Liver (tissue), 9 donors: ENCODE data around the gene PTPN23. TPM values are rescaled to one million over a fixed set of nuclear protein-coding genes. Genes with fewer than 3 reads are reported as not detected.

Experiments used
- DNase-seq: peaks from one replicate; pipeline ENCODE4 v3.0.0-alpha.2; 2017; ENCODE audit warnings: low spot score
- H3K27ac ChIP-seq, 2 donors: one replicate each; pipeline ENCODE4 v1.7.0; 2013; ENCODE audit warnings: inconsistent platforms in 2 of 2, low read length in 2 of 2, control low read depth in 1 of 2, low read depth in 1 of 2, mild to moderate bottlenecking in 1 of 2
- H3K27me3 ChIP-seq, 4 donors: one replicate each; pipeline versions ENCODE4 v1.6.1 to v1.7.0; 2013; ENCODE audit warnings: low read length in 3 of 4, inconsistent platforms in 1 of 4, mild to moderate bottlenecking in 1 of 4, moderate library complexity in 1 of 4; ENCODE audit not compliant: control insufficient read depth in 4 of 4, insufficient read depth in 4 of 4
- H3K36me3 ChIP-seq, 4 donors: one replicate each; pipeline versions ENCODE4 v1.6.1 to v1.7.0; 2013; ENCODE audit warnings: low read length in 3 of 4, mild to moderate bottlenecking in 3 of 4, low read depth in 1 of 4, moderate library complexity in 1 of 4; ENCODE audit not compliant: control insufficient read depth in 4 of 4, insufficient read depth in 3 of 4
- H3K4me1 ChIP-seq, 4 donors: one replicate each; pipeline versions ENCODE4 v1.6.1 to v1.7.0; 2013; ENCODE audit warnings: low read length in 3 of 4, mild to moderate bottlenecking in 3 of 4, moderate library complexity in 1 of 4; ENCODE audit not compliant: control insufficient read depth in 4 of 4, insufficient read depth in 4 of 4
- H3K4me3 ChIP-seq, 3 donors: one replicate each; pipeline versions ENCODE4 v1.6.1 to v1.7.0; 2013; ENCODE audit warnings: low read length in 3 of 3, control low read depth in 1 of 3, low read depth in 1 of 3, mild to moderate bottlenecking in 1 of 3
- H3K9ac ChIP-seq, 2 donors: one replicate each; pipeline ENCODE4 v1.7.0; 2013; ENCODE audit warnings: low read length in 2 of 2, mild to moderate bottlenecking in 2 of 2, moderate library complexity in 2 of 2, control low read depth in 1 of 2, low read depth in 1 of 2
- H3K9me3 ChIP-seq, 4 donors: one replicate each; pipeline versions ENCODE4 v1.6.1 to v1.7.0; 2013; ENCODE audit warnings: low read length in 3 of 4; ENCODE audit not compliant: control insufficient read depth in 4 of 4
- ATF3 ChIP-seq: IDR thresholded peaks from 2 replicates; pipeline ENCODE4 v1.6.1; 2016; ENCODE audit warnings: antibody characterized with exemption
- CTCF ChIP-seq: fragments of 150-350 bp; IDR thresholded peaks from 2 replicates; pipeline ENCODE4 v1.5.1; 2017; ENCODE audit warnings: improper control_type of control experiment, low read depth, low read length; ENCODE audit not compliant: missing input control
- EGR1 ChIP-seq, 2 donors: IDR thresholded peaks; 2 replicates each; pipeline ENCODE4 v1.6.1; 2016 to 2018; ENCODE audit warnings: antibody characterized with exemption in 2 of 2, low read depth in 2 of 2
- FOXA1 ChIP-seq: IDR thresholded peaks from 2 replicates; pipeline ENCODE4 v1.6.1; 2016; ENCODE audit warnings: antibody characterized with exemption
- FOXA2 ChIP-seq: IDR thresholded peaks from 2 replicates; pipeline ENCODE4 v1.6.1; 2016; ENCODE audit warnings: antibody characterized with exemption
- HNF4G ChIP-seq: IDR thresholded peaks from 2 replicates; pipeline ENCODE4 v1.6.1; 2016; ENCODE audit warnings: antibody characterized with exemption
- RAD21 ChIP-seq, 2 donors: IDR thresholded peaks; 2 replicates each; pipeline ENCODE4 v1.6.1; 2016; ENCODE audit warnings: antibody characterized with exemption in 2 of 2, mild to moderate bottlenecking in 2 of 2
- REST ChIP-seq: IDR thresholded peaks from 2 replicates; pipeline ENCODE4 v1.6.1; 2016; ENCODE audit warnings: antibody characterized with exemption, mild to moderate bottlenecking
- SP1 ChIP-seq: IDR thresholded peaks from 2 replicates; pipeline ENCODE4 v1.6.1; 2018; ENCODE audit warnings: antibody characterized with exemption, mild to moderate bottlenecking
- WGBS: extraction: QIAGEN DNeasy Blood & Tissue Kit; methylation state at CpG from one replicate; pipeline ENCODE4 v1.1.7; 2013; 5-methylcytosine and 5-hydroxymethylcytosine counted together
- polyA plus RNA-seq, 2 donors: library from polyadenylated mRNA; stranded (reverse) in 1 of 2; unstranded in 1 of 2; fragments of 200-250 nt in 1 of 2; fragments of >200 nt in 1 of 2; fragmentation: Nextera tagmentation in 1 of 2; extraction: Ambion mirVana in 1 of 2; gene quantifications; one replicate each; pipeline versions ENCODE4 v1.2.1 to v1.2.3, GENCODE V29; 2013 to 2015
- total RNA-seq, 2 donors: library from RNA; depleted of rRNA; stranded (reverse); fragments of >200 nt; gene quantifications; one replicate each; pipeline ENCODE4 v1.2.3, GENCODE V29; 2014
- TF ChIP-seq, protein P1 (sequence below): IDR thresholded peaks from 2 replicates; pipeline ENCODE4 v1.6.1; 2016; ENCODE audit warnings: antibody characterized with exemption
- donor health status: healthy.
- donor health status: healthy.
- donor health status: healthy.
- donor health status: healthy.
- donor health status: healthy.

PTPN23 gene
- total and polyA plus RNA-seq, 4 donors: 3.8 to 84.4 (median 11.5) TPM

- TF ChIP-seq SP1 (no peak), EGR1 (IDR thresholded peaks at IDR 0.05; ENCODE audit: low read depth in 2 of 2) (no peak), CTCF (no peak), FOXA2 (no peak)
- 91% methylated on average over 31 of the region's 31 CpGs for WGBS
- no peaks in the 10 kb centered on the region for H3K27me3 ChIP-seq
- H3K4me1 ChIP-seq: peaks cover 0 to 1% (median 0%) of the 10 kb centered on the region in 4 donors
- peaks cover 10 to 37% (median 17%) of the 10 kb centered on the region in 4 donors for H3K36me3 ChIP-seq
- H3K9ac ChIP-seq: no peak overlapping the region
- H3K9me3 ChIP-seq: no peaks in the 10 kb centered on the region
- H3K4me3 ChIP-seq: no peak overlapping the region
- H3K27ac ChIP-seq: no peak overlapping the region
- peak; percentile 77 for DNase-seq
Measured at GRCh38 chr3:47405820-47406761, 25.3 kb downstream of the PTPN23 start.

GRCh38 chr3:47406762-47407149 is 25.9 kb downstream of the PTPN23 start:
- H3K36me3 ChIP-seq: peaks cover 12 to 44% (median 21%) of the 10 kb centered on the region in 4 donors
- WGBS: 89% methylated on average over 9 of the region's 9 CpGs
- H3K4me3 ChIP-seq: no peak overlapping the region
- H3K27ac ChIP-seq: no peak overlapping the region
- TF ChIP-seq REST: no peak
- TF ChIP-seq ATF3: no peak
- TF ChIP-seq FOXA1: no peak
- TF ChIP-seq HNF4G: no peak
- TF ChIP-seq, protein P1, sequence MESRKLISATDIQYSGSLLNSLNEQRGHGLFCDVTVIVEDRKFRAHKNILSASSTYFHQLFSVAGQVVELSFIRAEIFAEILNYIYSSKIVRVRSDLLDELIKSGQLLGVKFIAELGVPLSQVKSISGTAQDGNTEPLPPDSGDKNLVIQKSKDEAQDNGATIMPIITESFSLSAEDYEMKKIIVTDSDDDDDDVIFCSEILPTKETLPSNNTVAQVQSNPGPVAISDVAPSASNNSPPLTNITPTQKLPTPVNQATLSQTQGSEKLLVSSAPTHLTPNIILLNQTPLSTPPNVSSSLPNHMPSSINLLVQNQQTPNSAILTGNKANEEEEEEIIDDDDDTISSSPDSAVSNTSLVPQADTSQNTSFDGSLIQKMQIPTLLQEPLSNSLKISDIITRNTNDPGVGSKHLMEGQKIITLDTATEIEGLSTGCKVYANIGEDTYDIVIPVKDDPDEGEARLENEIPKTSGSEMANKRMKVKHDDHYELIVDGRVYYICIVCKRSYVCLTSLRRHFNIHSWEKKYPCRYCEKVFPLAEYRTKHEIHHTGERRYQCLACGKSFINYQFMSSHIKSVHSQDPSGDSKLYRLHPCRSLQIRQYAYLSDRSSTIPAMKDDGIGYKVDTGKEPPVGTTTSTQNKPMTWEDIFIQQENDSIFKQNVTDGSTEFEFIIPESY: no peak
- TF ChIP-seq RAD21 (IDR thresholded peaks at IDR 0.05): no peak
- TF ChIP-seq SP1: no peak
- no peak overlapping the region for H3K9ac ChIP-seq
- H3K4me1 ChIP-seq: peaks cover 0 to 1% (median 0%) of the 10 kb centered on the region in 4 donors
- H3K9me3 ChIP-seq: no peaks in the 10 kb centered on the region
- no peak for DNase-seq
- no peaks in the 10 kb centered on the region for H3K27me3 ChIP-seq
